GM23338 (cell line): ENCODE data around the gene IPO7. TPM values are rescaled to one million over a fixed set of nuclear protein-coding genes. Genes with fewer than 3 reads are reported as not detected.

Experiments
- ATAC-seq: fragments of 200-7000 bp; cut with Tn5 transposase; 3 replicates; pipeline ENCODE4 v1.9.1; 2020
- DNase-seq: peaks from one replicate; pipeline ENCODE4 v3.0.0-alpha.2; 2015; ENCODE audit warnings: low spot score
- H2AFZ ChIP-seq: fragments of 200-600 bp; sonication (generic); 2 replicates; pipeline ENCODE4 v1.8.0; 2016; ENCODE audit warnings: antibody characterized with exemption, mild to moderate bottlenecking, moderate library complexity
- H3F3A ChIP-seq: fragments of 200-600 bp; sonication (generic); replicated peaks from 2 replicates; pipeline ENCODE4 v1.8.0; 2017; ENCODE audit warnings: antibody characterized with exemption, mixed run types, low read depth
- H3K27ac ChIP-seq: fragments of 200-600 bp; sonication (generic); 2 replicates; pipeline ENCODE4 v1.6.1; 2016; ENCODE audit warnings: low read depth
- H3K27me3 ChIP-seq: fragments of 200-600 bp; sonication (generic); 2 replicates; pipeline ENCODE4 v1.8.0; 2016; ENCODE audit warnings: mild to moderate bottlenecking, mixed run types, moderate library complexity; ENCODE audit not compliant: insufficient read depth
- H3K36me3 ChIP-seq: fragments of 200-600 bp; sonication (generic); 2 replicates; pipeline ENCODE4 v1.8.0; 2016; ENCODE audit warnings: mild to moderate bottlenecking; ENCODE audit not compliant: insufficient read depth
- H3K4me1 ChIP-seq: fragments of 200-600 bp; sonication (generic); 2 replicates; pipeline ENCODE4 v1.8.0; 2016; ENCODE audit warnings: mild to moderate bottlenecking, moderate library complexity; ENCODE audit not compliant: insufficient read depth
- H3K4me2 ChIP-seq: fragments of 200-600 bp; sonication (generic); 2 replicates; pipeline ENCODE4 v1.7.1; 2017; ENCODE audit warnings: mixed run types
- H3K4me3 ChIP-seq: fragments of 200-600 bp; sonication (generic); 2 replicates; pipeline ENCODE4 v1.6.1; 2016; ENCODE audit warnings: mixed run types
- H3K79me2 ChIP-seq: fragments of 200-600 bp; sonication (generic); replicated peaks from 2 replicates; pipeline ENCODE4 v1.8.0; 2017; ENCODE audit warnings: mild to moderate bottlenecking; ENCODE audit not compliant: insufficient read depth
- H3K9me2 ChIP-seq: fragments of 200-600 bp; sonication (generic); 2 replicates; pipeline ENCODE4 v1.8.0; 2017; ENCODE audit not compliant: insufficient read depth
- H4K20me1 ChIP-seq: fragments of 200-600 bp; sonication (generic); replicated peaks from 2 replicates; pipeline ENCODE4 v1.8.0; 2017; ENCODE audit warnings: mild to moderate bottlenecking; ENCODE audit not compliant: insufficient read depth
- H3K27ac Mint-ChIP-seq: 2 replicates; pipeline ENCODE4 v1.8.0; 2020; ENCODE audit warnings: inconsistent platforms, mild to moderate bottlenecking, moderate library complexity, mixed read lengths
- H3K27me3 Mint-ChIP-seq: 3 replicates; pipeline ENCODE4 v1.8.0; 2022; ENCODE audit warnings: low read depth, mild to moderate bottlenecking, moderate library complexity, mixed read lengths, inconsistent platforms; ENCODE audit not compliant: insufficient read depth, poor library complexity
- H3K36me3 Mint-ChIP-seq: 3 replicates; pipeline ENCODE4 v1.8.0; 2021; ENCODE audit warnings: low read depth, mild to moderate bottlenecking, inconsistent platforms, moderate library complexity, mixed read lengths
- H3K4me1 Mint-ChIP-seq: 3 replicates; pipeline ENCODE4 v1.8.0; 2020; ENCODE audit warnings: mild to moderate bottlenecking, inconsistent platforms, mixed read lengths
- H3K4me3 Mint-ChIP-seq: 3 replicates; pipeline ENCODE4 v1.8.0; 2021; ENCODE audit warnings: moderate library complexity, mild to moderate bottlenecking, inconsistent platforms, mixed read lengths
- H3K9me3 Mint-ChIP-seq: 3 replicates; pipeline ENCODE4 v1.8.0; 2020; ENCODE audit warnings: moderate library complexity, mild to moderate bottlenecking, inconsistent platforms, mixed read lengths
- CREB1 ChIP-seq: fragments of 250-450 bp; sonication (Bioruptor Pico); IDR thresholded peaks from 2 replicates; pipeline ENCODE4 v1.5.0; 2020; ENCODE audit warnings: low read depth, mild to moderate bottlenecking, moderate library complexity
- EZH2 ChIP-seq: fragments of 200-600 bp; sonication (generic); IDR thresholded peaks from one replicate; pipeline ENCODE4 v1.8.0; 2017; ENCODE audit warnings: antibody characterized with exemption, mild to moderate bottlenecking, low read depth; ENCODE audit not compliant: unreplicated experiment
- EZH2phosphoT487 ChIP-seq: fragments of 200-600 bp; sonication (generic); IDR thresholded peaks from one replicate; pipeline ENCODE4 v1.8.1; 2018; ENCODE audit warnings: antibody characterized with exemption; ENCODE audit not compliant: unreplicated experiment
- JUNB ChIP-seq: IDR thresholded peaks from one replicate; pipeline ENCODE4 v1.6.1; 2016; ENCODE audit warnings: antibody characterized with exemption; ENCODE audit not compliant: unreplicated experiment
- NANOG ChIP-seq: IDR thresholded peaks from 2 replicates; pipeline ENCODE4 v1.6.1; 2016; ENCODE audit warnings: antibody characterized with exemption, borderline replicate concordance
- polyA plus RNA-seq: library from polyadenylated mRNA; unstranded; fragments of >200 nt; fragmentation: Nextera tagmentation; extraction: Ambion mirVana; gene quantifications from 2 replicates; pipeline ENCODE4 v1.2.1, GENCODE V29; 2016
- total RNA-seq: library from RNA; depleted of rRNA; stranded (reverse); fragments of >200 nt; shearing (Covaris generic); gene quantifications from 2 replicates; pipeline ENCODE4 v1.2.3, GENCODE V29; 2014
- TF ChIP-seq, protein P1 (sequence below): fragments of 250-450 bp; sonication (Bioruptor Pico); IDR thresholded peaks from 2 replicates; pipeline ENCODE4 v1.5.0; 2020; ENCODE audit warnings: mild to moderate bottlenecking, moderate library complexity
- TF ChIP-seq, protein P2 (sequence below), 2 experiments: fragments of 200-600 bp in 1 of 2; sonication (generic) in 1 of 2; conservative IDR thresholded peaks; 2 replicates each; pipeline versions ENCODE4 v1.5.1 to v1.6.1; 2016 to 2017; ENCODE audit warnings: antibody characterized with exemption in 2 of 2, low read depth in 2 of 2, mild to moderate bottlenecking in 2 of 2, moderate library complexity in 1 of 2
- TF ChIP-seq, protein P3 (sequence below): IDR thresholded peaks from one replicate; pipeline ENCODE4 v1.6.1; 2018; ENCODE audit warnings: antibody characterized with exemption; ENCODE audit not compliant: unreplicated experiment
- TF ChIP-seq, protein P4 (sequence below): IDR thresholded peaks from 2 replicates; pipeline ENCODE4 v1.6.1; 2016; ENCODE audit warnings: antibody characterized with exemption

The IPO7 gene
- total and polyA plus RNA-seq, 2 experiments from 2014 or later = 56.1 to 271 TPM

DNA sequence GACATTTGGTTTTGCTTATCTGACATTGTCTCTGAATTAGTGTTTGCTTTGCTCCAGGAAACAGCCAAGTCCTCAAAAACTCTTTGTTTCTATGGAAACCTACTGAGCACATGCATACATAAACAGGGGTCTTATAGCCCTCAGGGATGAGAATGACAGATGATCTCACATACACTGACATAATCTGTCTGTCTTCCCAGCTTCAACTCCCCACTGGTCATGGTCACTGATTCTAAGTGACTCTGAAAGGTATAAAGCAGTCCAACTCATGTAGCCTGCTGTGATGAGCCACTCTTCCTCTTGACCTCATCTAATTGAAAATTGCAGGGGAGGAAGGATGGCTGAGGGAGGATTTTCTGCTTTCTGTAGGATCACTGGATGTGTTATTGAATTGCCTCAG is 89.0 kb downstream of the IPO7 start:
- H3K27ac ChIP-seq = no peak overlapping the region
- no peak overlapping the region for H3K4me3 Mint-ChIP-seq
- no peak overlapping the region for H3K27ac Mint-ChIP-seq
- H3F3A ChIP-seq = peaks cover 9% of the 10 kb centered on the region; the same call in 1 of the 2 replicates
- H3K9me3 Mint-ChIP-seq = no peaks in the 10 kb centered on the region
- H3K4me1 Mint-ChIP-seq = no peaks in the 10 kb centered on the region
- H2AFZ ChIP-seq = no peak overlapping the region
- TF ChIP-seq EZH2phosphoT487 = peak; percentile 42
- TF ChIP-seq NANOG = no peak
- H3K9me2 ChIP-seq = no peaks in the 10 kb centered on the region
- H3K4me2 ChIP-seq = no peak overlapping the region
- H3K27me3 Mint-ChIP-seq = no peaks in the 10 kb centered on the region
- H4K20me1 ChIP-seq = peaks cover 8% of the 10 kb centered on the region; the same call in 1 of the 2 replicates
- DNase-seq (no peak), ATAC-seq (no peak)
- H3K4me3 ChIP-seq = no peak overlapping the region
- H3K27me3 ChIP-seq = no peaks in the 10 kb centered on the region
- no peaks in the 10 kb centered on the region for H3K4me1 ChIP-seq
- H3K79me2 ChIP-seq = peaks cover 23% of the 10 kb centered on the region
- H3K36me3 Mint-ChIP-seq = peaks cover 27% of the 10 kb centered on the region
- H3K36me3 ChIP-seq = peaks cover 43% of the 10 kb centered on the region

DNA sequence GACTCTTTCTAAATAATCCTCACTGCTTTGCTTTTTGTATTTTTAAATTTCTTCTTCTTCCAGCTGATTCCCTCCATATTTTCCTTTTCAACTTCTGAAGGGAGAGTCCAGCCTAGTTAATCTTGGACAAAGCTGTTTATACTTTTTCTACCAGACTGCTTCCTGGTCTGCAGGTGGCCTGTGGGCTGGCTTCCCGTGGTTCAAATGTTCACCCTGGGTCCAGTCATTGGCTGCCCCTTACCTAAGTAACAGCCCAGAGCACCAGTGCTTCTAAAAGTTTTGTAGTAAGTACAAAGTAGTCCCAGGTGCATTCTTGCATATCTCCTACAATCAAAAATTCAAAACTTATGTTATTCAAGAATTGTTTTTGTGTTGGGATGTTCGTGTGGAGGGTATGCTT is 95.4 kb downstream of the IPO7 start:
- H3K4me2 ChIP-seq = no peak overlapping the region
- H3F3A ChIP-seq = peaks cover 7% of the 10 kb centered on the region; the same call in 1 of the 2 replicates
- no peak overlapping the region for H3K4me3 Mint-ChIP-seq
- ATAC-seq (no peak), DNase-seq (no peak)
- no peaks in the 10 kb centered on the region for H3K27me3 Mint-ChIP-seq
- no peaks in the 10 kb centered on the region for H4K20me1 ChIP-seq
- peaks cover 50% of the 10 kb centered on the region for H3K36me3 ChIP-seq
- no peaks in the 10 kb centered on the region for H3K9me3 Mint-ChIP-seq
- H3K27ac Mint-ChIP-seq = no peak overlapping the region; the same call in 1 of the 2 replicates
- no peak overlapping the region for H3K27ac ChIP-seq
- H3K36me3 Mint-ChIP-seq = peaks cover 44% of the 10 kb centered on the region
- no peaks in the 10 kb centered on the region for H3K4me1 Mint-ChIP-seq
- no peaks in the 10 kb centered on the region for H3K79me2 ChIP-seq
- H3K4me3 ChIP-seq = no peak overlapping the region
- no peak overlapping the region for H2AFZ ChIP-seq
- no peaks in the 10 kb centered on the region for H3K9me2 ChIP-seq
- no peaks in the 10 kb centered on the region for H3K27me3 ChIP-seq
- H3K4me1 ChIP-seq = no peaks in the 10 kb centered on the region
- TF ChIP-seq JUNB (no peak), NANOG (no peak), CREB1 (no peak), EZH2 (no peak)
- TF ChIP-seq, protein P1, sequence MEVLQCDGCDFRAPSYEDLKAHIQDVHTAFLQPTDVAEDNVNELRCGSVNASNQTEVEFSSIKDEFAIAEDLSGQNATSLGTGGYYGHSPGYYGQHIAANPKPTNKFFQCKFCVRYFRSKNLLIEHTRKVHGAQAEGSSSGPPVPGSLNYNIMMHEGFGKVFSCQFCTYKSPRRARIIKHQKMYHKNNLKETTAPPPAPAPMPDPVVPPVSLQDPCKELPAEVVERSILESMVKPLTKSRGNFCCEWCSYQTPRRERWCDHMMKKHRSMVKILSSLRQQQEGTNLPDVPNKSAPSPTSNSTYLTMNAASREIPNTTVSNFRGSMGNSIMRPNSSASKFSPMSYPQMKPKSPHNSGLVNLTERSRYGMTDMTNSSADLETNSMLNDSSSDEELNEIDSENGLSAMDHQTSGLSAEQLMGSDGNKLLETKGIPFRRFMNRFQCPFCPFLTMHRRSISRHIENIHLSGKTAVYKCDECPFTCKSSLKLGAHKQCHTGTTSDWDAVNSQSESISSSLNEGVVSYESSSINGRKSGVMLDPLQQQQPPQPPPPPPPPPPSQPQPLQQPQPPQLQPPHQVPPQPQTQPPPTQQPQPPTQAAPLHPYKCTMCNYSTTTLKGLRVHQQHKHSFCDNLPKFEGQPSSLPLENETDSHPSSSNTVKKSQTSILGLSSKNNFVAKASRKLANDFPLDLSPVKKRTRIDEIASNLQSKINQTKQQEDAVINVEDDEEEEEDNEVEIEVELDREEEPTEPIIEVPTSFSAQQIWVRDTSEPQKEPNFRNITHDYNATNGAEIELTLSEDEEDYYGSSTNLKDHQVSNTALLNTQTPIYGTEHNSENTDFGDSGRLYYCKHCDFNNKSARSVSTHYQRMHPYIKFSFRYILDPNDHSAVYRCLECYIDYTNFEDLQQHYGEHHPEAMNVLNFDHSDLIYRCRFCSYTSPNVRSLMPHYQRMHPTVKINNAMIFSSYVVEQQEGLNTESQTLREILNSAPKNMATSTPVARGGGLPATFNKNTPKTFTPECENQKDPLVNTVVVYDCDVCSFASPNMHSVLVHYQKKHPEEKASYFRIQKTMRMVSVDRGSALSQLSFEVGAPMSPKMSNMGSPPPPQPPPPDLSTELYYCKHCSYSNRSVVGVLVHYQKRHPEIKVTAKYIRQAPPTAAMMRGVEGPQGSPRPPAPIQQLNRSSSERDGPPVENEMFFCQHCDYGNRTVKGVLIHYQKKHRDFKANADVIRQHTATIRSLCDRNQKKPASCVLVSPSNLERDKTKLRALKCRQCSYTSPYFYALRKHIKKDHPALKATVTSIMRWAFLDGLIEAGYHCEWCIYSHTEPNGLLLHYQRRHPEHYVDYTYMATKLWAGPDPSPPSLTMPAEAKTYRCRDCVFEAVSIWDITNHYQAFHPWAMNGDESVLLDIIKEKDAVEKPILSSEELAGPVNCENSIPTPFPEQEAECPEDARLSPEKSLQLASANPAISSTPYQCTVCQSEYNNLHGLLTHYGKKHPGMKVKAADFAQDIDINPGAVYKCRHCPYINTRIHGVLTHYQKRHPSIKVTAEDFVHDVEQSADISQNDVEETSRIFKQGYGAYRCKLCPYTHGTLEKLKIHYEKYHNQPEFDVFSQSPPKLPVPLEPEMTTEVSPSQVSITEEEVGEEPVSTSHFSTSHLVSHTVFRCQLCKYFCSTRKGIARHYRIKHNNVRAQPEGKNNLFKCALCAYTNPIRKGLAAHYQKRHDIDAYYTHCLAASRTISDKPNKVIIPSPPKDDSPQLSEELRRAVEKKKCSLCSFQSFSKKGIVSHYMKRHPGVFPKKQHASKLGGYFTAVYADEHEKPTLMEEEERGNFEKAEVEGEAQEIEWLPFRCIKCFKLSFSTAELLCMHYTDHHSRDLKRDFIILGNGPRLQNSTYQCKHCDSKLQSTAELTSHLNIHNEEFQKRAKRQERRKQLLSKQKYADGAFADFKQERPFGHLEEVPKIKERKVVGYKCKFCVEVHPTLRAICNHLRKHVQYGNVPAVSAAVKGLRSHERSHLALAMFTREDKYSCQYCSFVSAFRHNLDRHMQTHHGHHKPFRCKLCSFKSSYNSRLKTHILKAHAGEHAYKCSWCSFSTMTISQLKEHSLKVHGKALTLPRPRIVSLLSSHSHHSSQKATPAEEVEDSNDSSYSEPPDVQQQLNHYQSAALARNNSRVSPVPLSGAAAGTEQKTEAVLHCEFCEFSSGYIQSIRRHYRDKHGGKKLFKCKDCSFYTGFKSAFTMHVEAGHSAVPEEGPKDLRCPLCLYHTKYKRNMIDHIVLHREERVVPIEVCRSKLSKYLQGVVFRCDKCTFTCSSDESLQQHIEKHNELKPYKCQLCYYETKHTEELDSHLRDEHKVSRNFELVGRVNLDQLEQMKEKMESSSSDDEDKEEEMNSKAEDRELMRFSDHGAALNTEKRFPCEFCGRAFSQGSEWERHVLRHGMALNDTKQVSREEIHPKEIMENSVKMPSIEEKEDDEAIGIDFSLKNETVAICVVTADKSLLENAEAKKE (CRISPR knock-in tag) = no peak
- TF ChIP-seq, protein P2, sequence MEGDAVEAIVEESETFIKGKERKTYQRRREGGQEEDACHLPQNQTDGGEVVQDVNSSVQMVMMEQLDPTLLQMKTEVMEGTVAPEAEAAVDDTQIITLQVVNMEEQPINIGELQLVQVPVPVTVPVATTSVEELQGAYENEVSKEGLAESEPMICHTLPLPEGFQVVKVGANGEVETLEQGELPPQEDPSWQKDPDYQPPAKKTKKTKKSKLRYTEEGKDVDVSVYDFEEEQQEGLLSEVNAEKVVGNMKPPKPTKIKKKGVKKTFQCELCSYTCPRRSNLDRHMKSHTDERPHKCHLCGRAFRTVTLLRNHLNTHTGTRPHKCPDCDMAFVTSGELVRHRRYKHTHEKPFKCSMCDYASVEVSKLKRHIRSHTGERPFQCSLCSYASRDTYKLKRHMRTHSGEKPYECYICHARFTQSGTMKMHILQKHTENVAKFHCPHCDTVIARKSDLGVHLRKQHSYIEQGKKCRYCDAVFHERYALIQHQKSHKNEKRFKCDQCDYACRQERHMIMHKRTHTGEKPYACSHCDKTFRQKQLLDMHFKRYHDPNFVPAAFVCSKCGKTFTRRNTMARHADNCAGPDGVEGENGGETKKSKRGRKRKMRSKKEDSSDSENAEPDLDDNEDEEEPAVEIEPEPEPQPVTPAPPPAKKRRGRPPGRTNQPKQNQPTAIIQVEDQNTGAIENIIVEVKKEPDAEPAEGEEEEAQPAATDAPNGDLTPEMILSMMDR (conservative IDR thresholded peaks at IDR 0.05; ENCODE audit: low read depth in 2 of 2) = no peak
- TF ChIP-seq, protein P3, sequence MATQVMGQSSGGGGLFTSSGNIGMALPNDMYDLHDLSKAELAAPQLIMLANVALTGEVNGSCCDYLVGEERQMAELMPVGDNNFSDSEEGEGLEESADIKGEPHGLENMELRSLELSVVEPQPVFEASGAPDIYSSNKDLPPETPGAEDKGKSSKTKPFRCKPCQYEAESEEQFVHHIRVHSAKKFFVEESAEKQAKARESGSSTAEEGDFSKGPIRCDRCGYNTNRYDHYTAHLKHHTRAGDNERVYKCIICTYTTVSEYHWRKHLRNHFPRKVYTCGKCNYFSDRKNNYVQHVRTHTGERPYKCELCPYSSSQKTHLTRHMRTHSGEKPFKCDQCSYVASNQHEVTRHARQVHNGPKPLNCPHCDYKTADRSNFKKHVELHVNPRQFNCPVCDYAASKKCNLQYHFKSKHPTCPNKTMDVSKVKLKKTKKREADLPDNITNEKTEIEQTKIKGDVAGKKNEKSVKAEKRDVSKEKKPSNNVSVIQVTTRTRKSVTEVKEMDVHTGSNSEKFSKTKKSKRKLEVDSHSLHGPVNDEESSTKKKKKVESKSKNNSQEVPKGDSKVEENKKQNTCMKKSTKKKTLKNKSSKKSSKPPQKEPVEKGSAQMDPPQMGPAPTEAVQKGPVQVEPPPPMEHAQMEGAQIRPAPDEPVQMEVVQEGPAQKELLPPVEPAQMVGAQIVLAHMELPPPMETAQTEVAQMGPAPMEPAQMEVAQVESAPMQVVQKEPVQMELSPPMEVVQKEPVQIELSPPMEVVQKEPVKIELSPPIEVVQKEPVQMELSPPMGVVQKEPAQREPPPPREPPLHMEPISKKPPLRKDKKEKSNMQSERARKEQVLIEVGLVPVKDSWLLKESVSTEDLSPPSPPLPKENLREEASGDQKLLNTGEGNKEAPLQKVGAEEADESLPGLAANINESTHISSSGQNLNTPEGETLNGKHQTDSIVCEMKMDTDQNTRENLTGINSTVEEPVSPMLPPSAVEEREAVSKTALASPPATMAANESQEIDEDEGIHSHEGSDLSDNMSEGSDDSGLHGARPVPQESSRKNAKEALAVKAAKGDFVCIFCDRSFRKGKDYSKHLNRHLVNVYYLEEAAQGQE = no peak
- TF ChIP-seq, protein P4, sequence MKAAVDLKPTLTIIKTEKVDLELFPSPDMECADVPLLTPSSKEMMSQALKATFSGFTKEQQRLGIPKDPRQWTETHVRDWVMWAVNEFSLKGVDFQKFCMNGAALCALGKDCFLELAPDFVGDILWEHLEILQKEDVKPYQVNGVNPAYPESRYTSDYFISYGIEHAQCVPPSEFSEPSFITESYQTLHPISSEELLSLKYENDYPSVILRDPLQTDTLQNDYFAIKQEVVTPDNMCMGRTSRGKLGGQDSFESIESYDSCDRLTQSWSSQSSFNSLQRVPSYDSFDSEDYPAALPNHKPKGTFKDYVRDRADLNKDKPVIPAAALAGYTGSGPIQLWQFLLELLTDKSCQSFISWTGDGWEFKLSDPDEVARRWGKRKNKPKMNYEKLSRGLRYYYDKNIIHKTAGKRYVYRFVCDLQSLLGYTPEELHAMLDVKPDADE = no peak
